ENCODE results near the gene BRINP2.

Gene BRINP2

DNA sequence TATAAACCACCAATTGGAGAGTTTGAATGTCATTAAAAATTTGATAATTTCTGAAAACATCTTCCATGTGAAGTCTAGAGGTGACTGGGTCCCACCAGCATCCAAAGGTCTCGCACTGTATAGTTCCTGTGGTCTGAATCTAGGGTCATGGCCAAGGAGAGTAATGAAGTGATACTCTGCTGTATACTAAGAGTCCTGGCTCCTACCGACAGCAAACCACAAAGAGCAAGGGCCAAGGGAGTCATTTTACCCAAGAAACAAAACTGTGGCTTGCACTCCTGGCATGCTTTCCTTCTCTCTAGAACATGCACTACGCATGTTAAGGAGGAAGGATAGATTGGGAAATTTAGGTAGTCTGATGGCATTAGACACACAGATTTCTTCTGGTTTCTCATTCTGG is 115.6 kb downstream of the BRINP2 start:
- TF ChIP-seq TCF12 (IDR thresholded peaks at IDR 0.05; ENCODE audit: low read depth) (no peak), RAD21 (IDR thresholded peaks at IDR 0.05; ENCODE audit: low read depth) (no peak), CEBPB (IDR thresholded peaks at IDR 0.05) (no peak), TAF1 (IDR thresholded peaks at IDR 0.05; ENCODE audit: low read depth) (no peak)

DNA sequence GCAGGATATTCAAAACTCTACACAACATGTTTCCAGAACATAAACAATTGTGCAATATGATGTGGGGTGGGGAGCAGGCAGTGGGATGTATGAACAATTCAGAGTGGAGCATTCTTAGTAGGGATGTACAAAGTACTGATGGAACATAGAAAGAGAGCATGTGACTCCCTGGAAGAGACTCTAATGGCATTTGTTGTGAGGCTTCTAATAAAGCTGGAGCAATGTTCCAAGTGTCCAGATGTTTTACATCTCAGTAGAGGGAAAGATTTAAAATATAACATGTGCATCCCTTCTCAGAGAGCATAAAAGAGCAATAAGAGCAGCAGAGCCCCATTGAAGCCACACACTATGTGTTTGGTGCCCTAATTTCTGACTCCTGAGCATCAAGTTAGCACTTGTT is 116.5 kb downstream of the BRINP2 start:
- no peak for TF ChIP-seq TEAD4 (IDR thresholded peaks at IDR 0.05)
- TF ChIP-seq, protein P1, sequence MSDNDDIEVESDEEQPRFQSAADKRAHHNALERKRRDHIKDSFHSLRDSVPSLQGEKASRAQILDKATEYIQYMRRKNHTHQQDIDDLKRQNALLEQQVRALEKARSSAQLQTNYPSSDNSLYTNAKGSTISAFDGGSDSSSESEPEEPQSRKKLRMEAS (IDR thresholded peaks at IDR 0.05): no peak
- TF ChIP-seq YY1 (IDR thresholded peaks at IDR 0.05; ENCODE audit: low read depth): no peak
- no peak for TF ChIP-seq ZBTB7A (IDR thresholded peaks at IDR 0.05; ENCODE audit: low read depth)
- TF ChIP-seq EGR1 (IDR thresholded peaks at IDR 0.05): no peak
- TF ChIP-seq, protein P2, sequence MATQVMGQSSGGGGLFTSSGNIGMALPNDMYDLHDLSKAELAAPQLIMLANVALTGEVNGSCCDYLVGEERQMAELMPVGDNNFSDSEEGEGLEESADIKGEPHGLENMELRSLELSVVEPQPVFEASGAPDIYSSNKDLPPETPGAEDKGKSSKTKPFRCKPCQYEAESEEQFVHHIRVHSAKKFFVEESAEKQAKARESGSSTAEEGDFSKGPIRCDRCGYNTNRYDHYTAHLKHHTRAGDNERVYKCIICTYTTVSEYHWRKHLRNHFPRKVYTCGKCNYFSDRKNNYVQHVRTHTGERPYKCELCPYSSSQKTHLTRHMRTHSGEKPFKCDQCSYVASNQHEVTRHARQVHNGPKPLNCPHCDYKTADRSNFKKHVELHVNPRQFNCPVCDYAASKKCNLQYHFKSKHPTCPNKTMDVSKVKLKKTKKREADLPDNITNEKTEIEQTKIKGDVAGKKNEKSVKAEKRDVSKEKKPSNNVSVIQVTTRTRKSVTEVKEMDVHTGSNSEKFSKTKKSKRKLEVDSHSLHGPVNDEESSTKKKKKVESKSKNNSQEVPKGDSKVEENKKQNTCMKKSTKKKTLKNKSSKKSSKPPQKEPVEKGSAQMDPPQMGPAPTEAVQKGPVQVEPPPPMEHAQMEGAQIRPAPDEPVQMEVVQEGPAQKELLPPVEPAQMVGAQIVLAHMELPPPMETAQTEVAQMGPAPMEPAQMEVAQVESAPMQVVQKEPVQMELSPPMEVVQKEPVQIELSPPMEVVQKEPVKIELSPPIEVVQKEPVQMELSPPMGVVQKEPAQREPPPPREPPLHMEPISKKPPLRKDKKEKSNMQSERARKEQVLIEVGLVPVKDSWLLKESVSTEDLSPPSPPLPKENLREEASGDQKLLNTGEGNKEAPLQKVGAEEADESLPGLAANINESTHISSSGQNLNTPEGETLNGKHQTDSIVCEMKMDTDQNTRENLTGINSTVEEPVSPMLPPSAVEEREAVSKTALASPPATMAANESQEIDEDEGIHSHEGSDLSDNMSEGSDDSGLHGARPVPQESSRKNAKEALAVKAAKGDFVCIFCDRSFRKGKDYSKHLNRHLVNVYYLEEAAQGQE (IDR thresholded peaks at IDR 0.05; ENCODE audit: low read depth): no peak
- TF ChIP-seq TCF12 (IDR thresholded peaks at IDR 0.05; ENCODE audit: low read depth): no peak
- TF ChIP-seq FOXM1 (IDR thresholded peaks at IDR 0.05; ENCODE audit: borderline replicate concordance, low read depth): no peak
- TF ChIP-seq, protein P3, sequence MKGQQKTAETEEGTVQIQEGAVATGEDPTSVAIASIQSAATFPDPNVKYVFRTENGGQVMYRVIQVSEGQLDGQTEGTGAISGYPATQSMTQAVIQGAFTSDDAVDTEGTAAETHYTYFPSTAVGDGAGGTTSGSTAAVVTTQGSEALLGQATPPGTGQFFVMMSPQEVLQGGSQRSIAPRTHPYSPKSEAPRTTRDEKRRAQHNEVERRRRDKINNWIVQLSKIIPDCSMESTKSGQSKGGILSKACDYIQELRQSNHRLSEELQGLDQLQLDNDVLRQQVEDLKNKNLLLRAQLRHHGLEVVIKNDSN (IDR thresholded peaks at IDR 0.05): no peak
- no peak for TF ChIP-seq EP300 (IDR thresholded peaks at IDR 0.05; ENCODE audit: borderline replicate concordance)
- no peak for TF ChIP-seq CEBPB (IDR thresholded peaks at IDR 0.05)
- TF ChIP-seq NFIC (IDR thresholded peaks at IDR 0.05): no peak
- TF ChIP-seq RAD21 (IDR thresholded peaks at IDR 0.05; ENCODE audit: low read depth): no peak
- TF ChIP-seq CREB1 (IDR thresholded peaks at IDR 0.05; ENCODE audit: low read depth): no peak
- TF ChIP-seq TAF1 (IDR thresholded peaks at IDR 0.05; ENCODE audit: low read depth): no peak

DNA sequence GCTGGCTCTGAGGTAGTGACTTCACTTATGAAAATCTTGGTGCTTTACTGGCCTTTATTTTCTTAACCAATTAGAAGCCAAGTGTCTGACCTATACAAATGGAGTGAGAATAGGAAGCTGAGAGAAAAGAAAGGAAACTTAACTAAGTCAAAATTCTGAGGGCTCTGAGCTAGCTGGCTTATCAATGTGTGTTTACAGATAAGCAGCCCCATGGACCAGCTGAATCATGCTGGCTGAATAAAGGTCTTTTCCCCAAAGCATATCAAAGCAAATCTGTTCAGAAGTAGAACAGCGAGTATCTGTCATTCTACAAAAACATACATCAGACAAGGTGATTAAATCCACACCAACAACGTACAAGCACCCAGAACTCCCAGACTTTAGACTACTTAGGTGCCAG is 117.2 kb downstream of the BRINP2 start:
- no peak for TF ChIP-seq TEAD4 (IDR thresholded peaks at IDR 0.05)
- no peak for TF ChIP-seq RAD21 (IDR thresholded peaks at IDR 0.05; ENCODE audit: low read depth)
- TF ChIP-seq, protein P1 (IDR thresholded peaks at IDR 0.05): no peak
- no peak for TF ChIP-seq CREB1 (IDR thresholded peaks at IDR 0.05; ENCODE audit: low read depth)
- TF ChIP-seq EGR1 (IDR thresholded peaks at IDR 0.05): no peak

DNA sequence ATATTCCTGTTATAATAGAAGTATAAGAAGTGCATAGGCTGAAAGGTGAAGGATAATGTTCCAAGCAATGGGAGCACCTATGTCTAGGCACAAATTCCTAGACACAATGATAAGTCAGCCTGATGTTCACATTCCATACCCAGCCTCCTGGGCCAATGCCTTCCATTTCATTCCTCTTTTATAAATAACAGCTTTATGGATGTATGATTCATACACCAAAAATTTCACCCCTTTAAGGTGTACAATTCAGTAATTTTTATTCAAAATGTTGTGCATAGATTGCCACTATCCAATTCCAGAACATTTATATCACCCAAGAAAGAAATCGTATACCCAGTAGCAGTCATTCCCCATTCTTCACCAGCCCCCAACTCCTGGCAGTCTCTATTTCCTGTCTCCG is 118.8 kb downstream of the BRINP2 start:
- no peak for TF ChIP-seq EGR1 (IDR thresholded peaks at IDR 0.05)
- TF ChIP-seq, protein P1 (IDR thresholded peaks at IDR 0.05): no peak
- no peak for TF ChIP-seq CREB1 (IDR thresholded peaks at IDR 0.05; ENCODE audit: low read depth)
- TF ChIP-seq EP300 (IDR thresholded peaks at IDR 0.05; ENCODE audit: borderline replicate concordance): no peak
- TF ChIP-seq TEAD4 (IDR thresholded peaks at IDR 0.05): no peak
- TF ChIP-seq, protein P2 (IDR thresholded peaks at IDR 0.05; ENCODE audit: low read depth): no peak
- TF ChIP-seq, protein P3 (IDR thresholded peaks at IDR 0.05): no peak
- no peak for TF ChIP-seq CEBPB (IDR thresholded peaks at IDR 0.05)
- TF ChIP-seq NFIC (IDR thresholded peaks at IDR 0.05): no peak
- TF ChIP-seq RAD21 (IDR thresholded peaks at IDR 0.05; ENCODE audit: low read depth): no peak
- no peak for TF ChIP-seq FOXM1 (IDR thresholded peaks at IDR 0.05; ENCODE audit: borderline replicate concordance, low read depth)
- no peak for TF ChIP-seq ZBTB7A (IDR thresholded peaks at IDR 0.05; ENCODE audit: low read depth)

DNA sequence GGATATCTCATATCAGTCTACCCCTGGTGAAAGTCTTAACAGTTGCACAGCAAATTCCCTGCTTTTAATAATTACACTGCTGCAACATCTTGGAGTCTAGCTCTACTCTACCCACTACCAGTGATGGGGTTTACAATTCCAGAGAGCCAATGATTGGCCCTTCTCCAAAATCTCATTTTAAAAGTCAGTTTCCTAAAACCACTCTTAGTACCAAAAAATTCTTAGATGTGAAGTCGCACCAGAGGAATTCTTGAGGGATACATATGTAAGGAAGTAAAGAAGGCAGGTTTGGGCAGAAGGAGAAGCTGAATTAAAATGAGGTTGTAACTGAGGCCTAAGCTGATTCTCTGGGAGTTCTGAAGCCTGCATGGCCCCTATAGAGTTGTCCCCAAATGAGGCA is 129.7 kb downstream of the BRINP2 start:
- TF ChIP-seq FOXM1 (IDR thresholded peaks at IDR 0.05; ENCODE audit: borderline replicate concordance, low read depth) (no peak), ZBTB7A (IDR thresholded peaks at IDR 0.05; ENCODE audit: low read depth) (no peak), RAD21 (IDR thresholded peaks at IDR 0.05; ENCODE audit: low read depth) (no peak), EGR1 (IDR thresholded peaks at IDR 0.05) (no peak), CEBPB (IDR thresholded peaks at IDR 0.05) (no peak), YY1 (IDR thresholded peaks at IDR 0.05; ENCODE audit: low read depth) (no peak), CREB1 (IDR thresholded peaks at IDR 0.05; ENCODE audit: low read depth) (no peak), NFIC (IDR thresholded peaks at IDR 0.05) (no peak), EP300 (IDR thresholded peaks at IDR 0.05; ENCODE audit: borderline replicate concordance) (no peak), TAF1 (IDR thresholded peaks at IDR 0.05; ENCODE audit: low read depth) (no peak)
- TF ChIP-seq, protein P1 (IDR thresholded peaks at IDR 0.05): no peak
- TF ChIP-seq, protein P2 (IDR thresholded peaks at IDR 0.05; ENCODE audit: low read depth): no peak
- TF ChIP-seq, protein P3 (IDR thresholded peaks at IDR 0.05): no peak
